ENCODE data around the gene HIBCH. TPM values are rescaled to one million over a fixed set of nuclear protein-coding genes. Genes with fewer than 3 reads are reported as not detected.

Gene HIBCH
- total RNA-seq, 3 donors from 2014 or later (not counting 1 experiment from before 2014, with no cell fraction given) = 19.3 to 31.4 (median 21.6) TPM

GRCh38 chr2:190199109-190199508 lies 120.5 kb downstream of the HIBCH start:
- H3K4me3 ChIP-seq (ENCODE audit: low read length) = no peak overlapping the region
- 96% methylated on average over 2 of the region's 2 CpGs for WGBS (ENCODE audit: insufficient coverage)
- no peaks in the 10 kb centered on the region for H3K27me3 ChIP-seq (ENCODE audit: control insufficient read depth, insufficient read depth, low read length)
- H3K4me1 Mint-ChIP-seq = no peaks in the 10 kb centered on the region
- H3K36me3 Mint-ChIP-seq = no peaks in the 10 kb centered on the region
- no peak for TF ChIP-seq CTCF (IDR thresholded peaks at IDR 0.05)
- intact Hi-C loops (cut with micrococcal nuclease) = no loop called here
- H3K4me1 ChIP-seq (ENCODE audit: control insufficient read depth, insufficient read depth, low read length) = no peaks in the 10 kb centered on the region
- H3K4me3 Mint-ChIP-seq = no peak overlapping the region
- ATAC-seq = no peak
- no peak overlapping the region for H3K27ac ChIP-seq (ENCODE audit: low read length)
- H3K27me3 Mint-ChIP-seq (ENCODE audit: low read depth in 2 of 2) = no peaks in the 10 kb centered on the region
- H3K9me3 Mint-ChIP-seq = no peaks in the 10 kb centered on the region
- H3K36me3 ChIP-seq (ENCODE audit: control insufficient read depth, insufficient read depth, low read length) = peaks cover 8% of the 10 kb centered on the region
- no peak for DNase-seq
- no peaks in the 10 kb centered on the region for H3K9me3 ChIP-seq (ENCODE audit: control insufficient read depth, insufficient read depth, low read length)
- no peak overlapping the region for H3K27ac Mint-ChIP-seq

GRCh38 chr2:190197143-190197720 lies 122.4 kb downstream of the HIBCH start:
- Mint-ChIP-seq H3K9me3 (no peaks in the 10 kb centered on the region), H3K36me3 (no peaks in the 10 kb centered on the region), H3K4me1 (no peaks in the 10 kb centered on the region), H3K27me3 (ENCODE audit: low read depth in 2 of 2) (no peaks in the 10 kb centered on the region), H3K4me3 (no peak overlapping the region), H3K27ac (no peak overlapping the region)
- intact Hi-C loops (cut with micrococcal nuclease) = no loop called here
- DNase-seq = no peak
- 97% methylated on average over 4 of the region's 5 CpGs for WGBS (ENCODE audit: insufficient coverage)
- no peak overlapping the region for H3K27ac ChIP-seq (ENCODE audit: low read length)
- H3K9me3 ChIP-seq (ENCODE audit: control insufficient read depth, insufficient read depth, low read length) = no peaks in the 10 kb centered on the region
- H3K4me1 ChIP-seq (ENCODE audit: control insufficient read depth, insufficient read depth, low read length) = no peaks in the 10 kb centered on the region
- ATAC-seq = no peak
- no peaks in the 10 kb centered on the region for H3K27me3 ChIP-seq (ENCODE audit: control insufficient read depth, insufficient read depth, low read length)
- H3K4me3 ChIP-seq (ENCODE audit: low read length) = no peak overlapping the region
- H3K36me3 ChIP-seq (ENCODE audit: control insufficient read depth, insufficient read depth, low read length) = peaks cover 5% of the 10 kb centered on the region
- TF ChIP-seq CTCF (IDR thresholded peaks at IDR 0.05) = no peak

- H3K9me3 ChIP-seq (ENCODE audit: control insufficient read depth, insufficient read depth, low read length) = no peaks in the 10 kb centered on the region
- no peak overlapping the region for H3K4me3 Mint-ChIP-seq
- 100% methylated on average over 2 of the region's 3 CpGs for WGBS (ENCODE audit: insufficient coverage)
Measured at GRCh38 chr2:190190507-190191162, 129.0 kb downstream of the HIBCH start.

More at GRCh38 chr2:190190507-190191162, 129.0 kb downstream of the HIBCH start:
- TF ChIP-seq CTCF (IDR thresholded peaks at IDR 0.05) = no peak
- H3K27me3 ChIP-seq (ENCODE audit: control insufficient read depth, insufficient read depth, low read length) = no peaks in the 10 kb centered on the region
- H3K9me3 Mint-ChIP-seq = no peaks in the 10 kb centered on the region
- no peaks in the 10 kb centered on the region for H3K4me1 ChIP-seq (ENCODE audit: control insufficient read depth, insufficient read depth, low read length)
- ATAC-seq = no peak
- intact Hi-C loops (cut with micrococcal nuclease) = no loop called here
- no peaks in the 10 kb centered on the region for H3K4me1 Mint-ChIP-seq
- H3K27ac Mint-ChIP-seq = no peak overlapping the region
- H3K4me3 ChIP-seq (ENCODE audit: low read length) = no peak overlapping the region
- no peak overlapping the region for H3K27ac ChIP-seq (ENCODE audit: low read length)
- H3K36me3 ChIP-seq (ENCODE audit: control insufficient read depth, insufficient read depth, low read length) = no peaks in the 10 kb centered on the region
- no peaks in the 10 kb centered on the region for H3K36me3 Mint-ChIP-seq
- no peaks in the 10 kb centered on the region for H3K27me3 Mint-ChIP-seq (ENCODE audit: low read depth in 2 of 2)
- no peak for DNase-seq
